Stimulated activated naive CD4-positive, alpha-beta T cell treated with Interleukin-2 at 50 U/mL for 16 hours (primary cell): ENCODE results near the gene IFITM5.

Experiments
- DNase-seq: peaks from one replicate; lab custom pipeline; 2025; lab: John Stamatoyannopoulos, UW

Gene IFITM5

DNA sequence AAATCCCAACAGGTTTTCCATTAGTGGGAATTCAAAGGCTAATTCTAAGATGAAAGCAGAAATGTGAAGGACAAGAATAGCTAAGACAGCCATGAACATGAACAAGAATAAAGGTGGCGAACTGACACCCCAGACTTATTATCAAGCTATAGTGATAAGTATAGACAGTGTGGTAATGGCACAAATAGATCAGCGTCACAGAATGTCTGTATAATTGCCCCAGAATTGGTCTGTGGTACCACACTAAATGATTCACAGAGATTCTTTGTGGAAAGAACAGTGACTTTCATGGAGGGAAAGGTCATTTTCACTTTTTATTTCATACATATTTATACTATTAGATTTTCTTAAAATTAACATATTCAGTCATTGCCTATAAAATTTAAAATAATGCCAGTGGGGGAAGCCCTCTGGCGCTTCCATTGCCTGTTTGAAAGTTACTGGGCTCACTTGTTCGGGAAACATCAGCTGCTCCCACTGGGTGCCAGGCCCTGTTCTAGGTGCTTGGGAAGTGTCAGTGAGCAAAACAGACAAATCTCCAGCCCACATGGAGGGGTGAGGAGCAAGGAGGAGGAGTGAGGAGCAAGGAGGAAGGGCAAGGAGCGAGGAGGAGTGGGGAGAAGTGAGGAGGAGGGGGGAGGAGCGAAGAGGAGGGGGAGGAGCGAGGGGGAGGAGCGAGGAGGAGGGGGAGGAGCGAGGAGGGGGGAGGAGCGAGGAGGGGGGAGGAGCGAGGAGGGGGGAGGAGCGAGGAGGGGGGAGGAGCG is 32.5 kb downstream of the IFITM5 start:
- DNase-seq: peak; percentile 57

- DNase-seq: no peak
Measured at GRCh38 chr11:261624-262023, 37.7 kb downstream of the IFITM5 start.

GRCh38 chr11:259413-259812 is 39.9 kb downstream of the IFITM5 start:
- no peak for DNase-seq

DNA sequence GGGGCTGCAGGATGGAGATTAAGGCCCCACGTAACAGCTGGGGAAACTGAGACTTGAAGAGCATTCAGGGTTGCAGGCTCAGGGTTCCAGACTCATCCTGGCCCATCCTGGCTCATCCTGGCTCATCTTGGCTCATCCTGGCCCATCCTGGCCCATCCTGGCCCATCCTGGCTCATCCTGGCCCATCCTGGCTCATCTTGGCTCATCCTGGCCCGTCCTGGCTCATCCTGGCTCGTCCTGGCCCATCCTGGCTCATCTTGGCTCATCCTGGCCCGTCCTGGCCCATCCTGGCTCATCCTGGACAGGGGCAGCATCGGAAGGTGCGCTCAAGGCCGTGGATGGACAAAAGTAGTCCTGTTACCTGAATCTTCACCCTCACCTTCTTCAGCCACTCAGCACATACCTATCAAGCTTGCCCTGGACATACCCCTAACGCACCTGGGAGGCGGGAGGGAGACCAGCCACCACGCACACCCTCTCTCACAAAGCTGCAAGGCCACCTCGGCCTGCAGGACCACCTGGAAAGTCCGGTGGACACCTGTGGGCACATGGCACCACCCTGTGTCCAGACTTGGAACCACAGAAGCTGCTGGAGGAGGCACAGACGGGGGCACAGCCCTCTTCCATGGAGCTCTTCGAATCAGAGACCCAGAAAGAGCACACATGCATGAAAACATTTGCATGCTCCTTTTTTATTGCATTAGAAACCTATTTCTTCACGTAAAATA is 41.4 kb downstream of the IFITM5 start:
- no peak for DNase-seq

DNA sequence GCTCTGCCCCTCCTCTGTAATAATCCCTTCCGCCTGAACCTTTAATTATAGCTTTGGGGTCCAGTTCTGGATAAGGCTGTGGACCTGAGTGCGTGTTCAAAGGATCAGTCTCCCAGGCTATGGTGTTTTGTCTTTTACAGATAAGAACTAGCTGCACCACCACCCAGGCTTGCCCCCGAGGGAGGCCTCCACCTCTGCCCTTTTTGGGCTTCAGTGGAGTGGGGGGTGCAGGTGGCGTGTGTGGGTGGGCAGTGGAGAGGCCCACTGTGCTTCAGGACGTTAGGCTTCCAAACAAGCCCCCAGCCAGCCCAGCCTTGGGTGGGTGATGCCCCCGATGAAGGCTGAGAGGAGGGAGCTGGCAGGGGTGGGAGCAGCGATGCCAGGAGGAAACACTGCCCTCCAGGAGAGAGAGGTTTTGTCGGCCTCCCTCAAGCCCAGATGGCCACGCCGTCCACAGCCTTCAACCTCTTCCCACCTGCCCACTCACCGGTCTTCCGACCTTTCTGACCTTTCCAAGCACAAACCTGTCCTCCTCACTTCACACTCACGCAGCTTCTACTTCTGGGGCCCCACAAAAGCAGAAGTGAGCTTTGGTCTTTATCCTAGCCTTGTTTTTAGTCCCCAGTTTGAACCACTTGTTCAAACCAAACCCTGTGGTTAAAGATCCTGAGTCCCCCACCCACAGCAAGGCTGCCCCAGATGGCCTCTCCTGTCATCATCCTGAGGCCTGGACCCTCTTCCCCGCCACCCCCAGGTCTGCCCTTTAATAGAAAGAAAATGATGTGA is 42.2 kb downstream of the IFITM5 start:
- DNase-seq: no peak

DNA sequence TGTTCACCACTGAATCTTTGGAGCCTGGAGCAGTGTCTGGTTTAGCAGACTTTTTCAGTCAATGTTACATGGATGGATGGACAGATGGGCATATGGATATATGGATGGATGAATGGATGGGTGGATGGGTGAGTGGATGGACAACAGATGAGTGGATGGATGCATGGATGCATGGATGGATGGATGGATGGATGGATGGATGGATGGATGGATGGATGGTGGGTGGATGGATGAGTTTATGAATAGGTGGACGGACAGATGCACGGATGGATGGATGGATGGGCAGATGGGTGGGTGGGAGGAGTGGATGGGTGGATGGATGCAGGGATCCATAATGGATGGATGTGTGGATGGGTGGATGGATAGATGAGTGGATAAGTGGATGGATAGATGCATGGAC is 43.5 kb downstream of the IFITM5 start:
- DNase-seq: no peak

DNA sequence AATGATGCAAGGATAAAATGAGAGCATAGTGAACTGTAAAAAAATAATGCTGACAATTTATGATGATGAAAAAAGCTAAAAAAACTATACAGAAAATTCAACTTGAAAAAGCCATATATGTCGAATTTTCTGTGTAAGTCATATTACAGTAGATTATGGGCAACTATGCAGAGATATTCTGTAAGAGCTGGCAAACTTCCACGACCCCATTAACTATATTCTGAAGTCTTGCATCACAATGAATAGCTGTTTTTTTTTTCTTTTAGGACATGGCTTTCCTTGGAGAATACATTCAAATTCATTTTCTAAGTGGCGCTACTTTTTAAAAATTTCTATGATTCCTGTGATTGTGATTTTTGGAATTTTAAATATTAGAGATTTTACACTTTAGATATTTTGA is 44.1 kb downstream of the IFITM5 start:
- no peak for DNase-seq

GRCh38 chr11:253886-254270 is 45.4 kb downstream of the IFITM5 start:
- DNase-seq: no peak

- DNase-seq: no peak
Measured at GRCh38 chr11:253160-253885, 46.0 kb downstream of the IFITM5 start.

DNA sequence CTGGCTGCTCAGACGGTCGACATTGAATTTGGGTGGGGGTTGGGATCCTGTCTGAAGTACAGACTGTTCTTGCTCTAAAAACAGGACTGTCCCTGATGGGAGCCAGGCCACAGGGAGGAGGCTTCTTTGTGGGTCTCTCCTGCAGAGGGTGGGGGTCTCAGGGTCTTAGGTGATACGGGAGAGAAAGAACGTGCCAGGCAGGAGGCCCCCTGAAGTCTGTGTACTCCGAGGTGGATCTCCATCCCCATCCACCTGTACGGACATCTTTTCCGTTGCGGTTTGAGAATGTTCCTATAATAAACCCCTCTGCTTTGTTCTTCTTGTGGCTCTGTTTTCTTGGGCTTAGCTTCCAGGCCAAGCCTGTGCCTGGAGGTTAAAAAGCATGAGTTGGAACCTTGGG is 46.7 kb downstream of the IFITM5 start:
- DNase-seq: no peak

DNA sequence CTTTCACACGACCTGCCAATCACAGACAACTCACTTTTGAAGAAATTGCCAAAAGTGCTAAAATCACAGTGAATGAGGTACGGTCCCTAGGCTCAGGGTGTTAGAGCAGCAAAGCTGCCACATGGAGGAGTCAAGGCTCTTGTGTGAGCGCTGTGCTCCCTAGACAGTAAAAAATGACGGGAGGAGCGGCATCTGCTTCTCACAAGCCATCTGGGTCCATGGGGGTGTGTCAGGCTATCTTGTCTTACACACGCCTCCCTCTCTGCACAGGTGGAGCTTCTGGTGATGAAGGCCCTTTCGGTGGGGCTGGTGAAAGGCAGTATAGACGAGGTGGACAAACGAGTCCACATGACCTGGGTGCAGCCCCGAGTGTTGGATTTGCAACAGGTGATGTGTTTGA is 47.8 kb downstream of the IFITM5 start:
- DNase-seq: no peak

GRCh38 chr11:250740-251299 is 48.5 kb downstream of the IFITM5 start:
- DNase-seq: peak; percentile 72

DNA sequence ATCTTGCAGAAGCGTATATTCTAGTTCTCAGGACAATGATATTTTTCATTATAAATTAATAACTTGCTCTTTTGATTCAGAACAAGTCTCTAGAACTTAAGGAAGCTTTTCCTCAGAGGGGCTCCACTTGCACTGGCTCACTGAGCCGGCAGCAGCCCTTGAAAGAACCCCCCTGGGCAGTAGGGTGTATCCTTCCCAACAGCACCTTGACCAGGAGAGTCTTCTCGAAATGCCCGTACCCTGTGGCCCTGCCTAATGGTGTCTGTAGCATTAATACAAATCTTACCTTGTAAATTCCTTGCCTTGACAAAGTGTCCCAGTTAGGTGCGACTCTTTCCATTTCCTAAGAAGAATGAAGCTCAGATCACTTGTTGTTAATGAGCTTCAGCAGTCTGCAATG is 49.1 kb downstream of the IFITM5 start:
- DNase-seq: no peak

DNA sequence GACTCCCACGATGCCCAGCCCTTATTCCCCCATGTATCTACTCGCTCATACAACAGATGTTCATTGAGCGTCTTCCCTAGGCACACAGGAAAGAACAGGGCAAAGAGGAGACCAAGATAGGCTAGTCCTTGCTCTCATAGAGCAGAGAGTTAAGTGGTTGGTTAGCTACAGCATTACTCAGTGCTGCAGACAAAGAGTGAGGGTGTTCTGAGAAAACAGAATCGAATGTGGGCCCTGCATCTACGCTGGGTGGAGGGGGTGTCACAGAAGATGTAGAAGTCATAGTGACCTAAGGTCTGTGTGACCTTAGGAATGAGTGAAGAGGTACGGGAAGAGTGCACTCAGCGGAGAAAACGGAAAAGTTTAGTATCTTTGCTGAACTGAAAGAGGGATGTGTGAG is 50.3 kb downstream of the IFITM5 start:
- DNase-seq: no peak
